Mesendoderm (in vitro differentiated cells): Measurements from ENCODE around the gene CCDC138.

Experiments
- DNase-seq: peaks from one replicate; pipeline ENCODE4 v3.0.0; 2013
- H2AK5ac ChIP-seq: 2 replicates; pipeline ENCODE4 v1.6.1; 2013; ENCODE audit warnings: low read length, inconsistent platforms
- H2BK120ac ChIP-seq: 2 replicates; pipeline ENCODE4 v1.6.1; 2013; ENCODE audit warnings: low read depth, mild to moderate bottlenecking, low read length, moderate library complexity, mixed read lengths
- H2BK15ac ChIP-seq: replicated peaks from 2 replicates; pipeline ENCODE4 v1.6.1; 2013; ENCODE audit warnings: low read depth, mild to moderate bottlenecking, moderate library complexity
- H2BK5ac ChIP-seq: 2 replicates; pipeline ENCODE4 v1.6.1; 2013; ENCODE audit warnings: low read length, inconsistent platforms
- H3K18ac ChIP-seq: 2 replicates; pipeline ENCODE4 v1.6.1; 2013; ENCODE audit warnings: mild to moderate bottlenecking, low read length, mixed read lengths
- H3K23ac ChIP-seq: one replicate; pipeline ENCODE4 v1.6.1; 2013; ENCODE audit warnings: low read length
- H3K27ac ChIP-seq: 2 replicates; pipeline ENCODE4 v1.5.1; 2013; ENCODE audit warnings: low read depth, mild to moderate bottlenecking, inconsistent platforms, low read length, moderate library complexity
- H3K27me3 ChIP-seq: 2 replicates; pipeline ENCODE4 v1.6.1; 2013; ENCODE audit warnings: low read length, control low read depth, mild to moderate bottlenecking, inconsistent platforms; ENCODE audit not compliant: insufficient read depth, poor library complexity
- H3K36me3 ChIP-seq: 2 replicates; pipeline ENCODE4 v1.6.1; 2013; ENCODE audit warnings: low read length, inconsistent platforms; ENCODE audit not compliant: control insufficient read depth, insufficient read depth
- H3K4ac ChIP-seq: one replicate; pipeline ENCODE4 v1.6.1; 2013; ENCODE audit warnings: low read depth, mild to moderate bottlenecking, low read length, moderate library complexity
- H3K4me1 ChIP-seq: 2 replicates; pipeline ENCODE4 v1.6.1; 2013; ENCODE audit warnings: low read depth, low read length, inconsistent platforms; ENCODE audit not compliant: control insufficient read depth
- H3K4me2 ChIP-seq: 2 replicates; pipeline ENCODE4 v1.6.1; 2013; ENCODE audit warnings: low read length
- H3K4me3 ChIP-seq: 2 replicates; pipeline ENCODE4 v1.5.1; 2013; ENCODE audit warnings: mild to moderate bottlenecking, low read length
- H3K56ac ChIP-seq: one replicate; pipeline ENCODE4 v1.6.1; 2013; ENCODE audit warnings: low read length
- H3K79me1 ChIP-seq: 2 replicates; pipeline ENCODE4 v1.6.1; 2013; ENCODE audit warnings: low read length, inconsistent platforms
- H3K79me2 ChIP-seq: 2 replicates; pipeline ENCODE4 v1.6.1; 2013; ENCODE audit warnings: mild to moderate bottlenecking, low read length; ENCODE audit not compliant: control insufficient read depth, insufficient read depth
- H3K9ac ChIP-seq: 2 replicates; pipeline ENCODE4 v1.6.1; 2013; ENCODE audit warnings: low read length, inconsistent platforms
- H4K5ac ChIP-seq: one replicate; pipeline ENCODE4 v1.6.1; 2013; ENCODE audit warnings: low read length
- H4K8ac ChIP-seq: one replicate; pipeline ENCODE4 v1.6.1; 2013; ENCODE audit warnings: low read depth, mild to moderate bottlenecking, control low read depth, low read length, moderate library complexity
- WGBS: extraction: QIAGEN DNeasy Blood & Tissue Kit; methylation state at CpG from one replicate; pipeline ENCODE4 v1.1.7; 2013; ENCODE audit warnings: low lambda C conversion rate, missing lambda C conversion rate; ENCODE audit not compliant: insufficient coverage; ENCODE audit errors: extremely low coverage; 5-methylcytosine and 5-hydroxymethylcytosine counted together

The CCDC138 gene

DNA sequence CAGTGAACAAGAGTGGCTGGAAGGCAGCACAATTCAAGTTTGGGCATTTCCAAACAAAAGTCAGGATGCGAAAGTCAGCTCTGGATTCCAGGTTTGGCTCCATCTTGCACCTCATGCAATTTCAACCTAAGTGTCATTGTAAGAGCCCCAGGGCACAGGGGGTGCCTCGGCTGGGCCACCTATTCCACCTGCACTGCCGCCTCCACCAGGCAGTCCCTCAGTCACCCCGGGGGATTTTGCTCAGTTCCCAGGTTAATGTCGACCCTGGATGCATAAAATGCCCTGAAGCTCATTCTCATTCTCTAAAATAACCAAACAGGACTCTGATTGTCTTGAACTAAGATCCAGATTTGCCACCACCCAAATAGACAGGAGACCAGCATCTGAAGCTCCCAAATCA, 124.8 kb downstream of the CCDC138 start:
- no peak overlapping the region for H3K4me3 ChIP-seq
- H3K9ac ChIP-seq: no peak overlapping the region
- no peak for DNase-seq
- no peaks in the 10 kb centered on the region for H3K79me1 ChIP-seq
- no peak overlapping the region for H2BK15ac ChIP-seq
- H3K27me3 ChIP-seq: no peaks in the 10 kb centered on the region
- no peak overlapping the region for H2AK5ac ChIP-seq
- no peak overlapping the region for H4K8ac ChIP-seq
- no peak overlapping the region for H3K4me2 ChIP-seq
- no peak overlapping the region for H3K56ac ChIP-seq
- WGBS: no CpG with 5 or more reads among the region's 5 CpGs
- H3K27ac ChIP-seq: no peak overlapping the region
- no peak overlapping the region for H3K23ac ChIP-seq
- no peaks in the 10 kb centered on the region for H3K4me1 ChIP-seq
- H4K5ac ChIP-seq: no peak overlapping the region
- no peaks in the 10 kb centered on the region for H3K79me2 ChIP-seq
- H2BK5ac ChIP-seq: no peak overlapping the region
- no peak overlapping the region for H3K18ac ChIP-seq
- H3K4ac ChIP-seq: no peak overlapping the region
- H3K36me3 ChIP-seq: no peaks in the 10 kb centered on the region
- no peak overlapping the region for H2BK120ac ChIP-seq

DNA sequence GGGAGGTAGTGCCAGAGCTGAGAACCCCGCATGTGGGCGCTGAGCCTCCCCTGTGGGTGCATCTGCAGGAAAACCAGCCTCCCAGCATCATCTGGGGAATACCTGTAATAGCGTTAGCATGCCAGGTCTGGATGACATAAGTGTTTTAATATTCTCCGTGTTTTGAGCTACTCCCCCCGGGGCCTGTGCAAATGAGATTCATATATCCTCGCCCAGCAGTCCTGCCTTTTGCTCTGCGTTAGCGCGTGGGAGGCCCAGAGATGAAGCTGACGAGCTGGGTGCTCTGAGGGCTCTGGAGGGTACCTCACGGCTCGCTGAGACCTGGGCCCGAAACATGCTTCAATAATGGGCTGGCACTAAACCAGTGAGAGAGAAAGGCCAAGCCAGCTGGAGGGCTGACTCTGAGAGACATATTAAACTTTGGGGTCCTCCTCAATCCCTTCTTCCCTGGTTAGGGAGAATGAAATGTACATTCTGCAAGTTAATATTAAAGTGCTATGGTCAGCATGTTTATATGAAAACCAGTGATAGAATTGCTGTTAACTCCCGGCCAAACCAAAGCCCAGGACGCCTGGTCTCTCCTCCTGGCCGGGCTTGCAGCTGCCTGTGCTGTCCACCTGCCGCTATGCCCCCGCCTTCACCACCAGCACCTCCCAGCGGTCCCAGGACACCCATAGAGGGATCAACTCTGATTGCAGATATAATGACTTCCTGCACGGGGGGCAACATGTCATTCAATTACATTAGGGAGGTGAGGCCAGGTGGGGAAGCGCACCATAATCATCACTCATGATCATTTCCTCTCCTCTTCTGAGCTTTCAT, 125.4 kb downstream of the CCDC138 start:
- Histone ChIP-seq H3K4me1 (no peaks in the 10 kb centered on the region), H3K79me1 (no peaks in the 10 kb centered on the region), H2BK15ac (no peak overlapping the region), H3K4me2 (no peak overlapping the region), H4K8ac (no peak overlapping the region), H3K79me2 (no peaks in the 10 kb centered on the region), H2BK5ac (no peak overlapping the region), H3K9ac (no peak overlapping the region), H3K56ac (no peak overlapping the region), H3K27me3 (no peaks in the 10 kb centered on the region), H3K36me3 (no peaks in the 10 kb centered on the region), H3K23ac (no peak overlapping the region), H3K18ac (no peak overlapping the region), H3K27ac (no peak overlapping the region), H2BK120ac (no peak overlapping the region), H3K4ac (no peak overlapping the region), H4K5ac (no peak overlapping the region), H3K4me3 (no peak overlapping the region), H2AK5ac (no peak overlapping the region)
- no CpG with 5 or more reads among the region's 21 CpGs for WGBS
- no peak for DNase-seq

DNA sequence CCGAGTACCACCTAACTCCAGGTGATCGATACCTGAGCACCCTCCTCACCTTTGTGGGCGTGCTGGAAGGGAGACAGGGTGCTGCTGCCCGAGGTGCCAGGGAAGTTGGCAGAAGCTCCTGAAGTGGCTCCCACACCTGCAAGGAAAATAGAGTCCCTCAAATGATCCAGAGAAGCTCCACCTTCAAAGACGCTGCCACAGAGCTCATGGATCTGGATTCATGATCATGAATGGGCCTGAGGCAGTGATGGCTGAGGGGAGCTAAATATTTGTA, 126.0 kb downstream of the CCDC138 start:
- Histone ChIP-seq H3K9ac (no peak overlapping the region), H3K4ac (no peak overlapping the region), H4K8ac (no peak overlapping the region), H3K4me2 (no peak overlapping the region), H3K4me3 (no peak overlapping the region), H2BK15ac (no peak overlapping the region), H3K56ac (no peak overlapping the region), H3K27me3 (no peaks in the 10 kb centered on the region), H3K4me1 (no peaks in the 10 kb centered on the region), H2BK120ac (no peak overlapping the region), H3K27ac (no peak overlapping the region), H2AK5ac (no peak overlapping the region), H3K18ac (no peak overlapping the region), H3K23ac (no peak overlapping the region), H3K79me1 (no peaks in the 10 kb centered on the region), H2BK5ac (no peak overlapping the region), H3K79me2 (no peaks in the 10 kb centered on the region), H3K36me3 (no peaks in the 10 kb centered on the region), H4K5ac (no peak overlapping the region)
- no peak for DNase-seq
- WGBS: no CpG with 5 or more reads among the region's 5 CpGs

DNA sequence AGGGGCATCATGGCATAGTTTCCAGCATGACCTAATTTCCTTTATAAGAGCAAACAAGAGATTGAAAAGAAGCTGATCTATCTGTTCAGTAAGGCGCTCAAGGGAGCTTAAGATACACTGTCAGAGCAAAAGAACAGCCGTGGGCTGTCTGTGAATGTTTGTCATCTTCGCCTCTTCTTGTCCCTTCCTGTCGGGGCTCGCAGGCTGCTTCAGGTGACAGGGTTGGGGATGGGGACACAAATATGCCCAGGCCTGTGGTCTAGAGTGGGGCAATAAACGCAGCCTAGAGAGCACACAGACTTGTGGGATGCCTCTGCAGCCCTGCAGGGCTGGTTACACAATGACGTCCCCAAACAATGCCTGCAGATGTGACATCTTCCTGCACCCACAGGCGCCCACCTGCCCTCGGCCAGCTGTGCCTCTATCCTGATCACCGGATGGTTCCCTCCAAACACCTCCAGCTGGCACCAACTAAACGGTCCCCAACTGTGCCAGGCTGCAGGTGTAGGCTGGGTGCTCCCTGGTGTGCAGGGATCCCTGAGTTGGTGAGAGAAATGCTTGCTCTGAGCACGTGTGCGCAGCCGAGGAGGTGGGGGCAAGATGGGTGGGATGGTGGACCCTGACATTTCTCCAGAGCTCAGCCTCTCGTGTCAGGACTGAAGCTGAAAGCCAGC, 129.7 kb downstream of the CCDC138 start:
- H3K27ac ChIP-seq: no peak overlapping the region
- no peaks in the 10 kb centered on the region for H3K79me2 ChIP-seq
- no CpG with 5 or more reads among the region's 15 CpGs for WGBS
- no peak overlapping the region for H3K4me3 ChIP-seq
- H2BK5ac ChIP-seq: no peak overlapping the region
- H3K9ac ChIP-seq: no peak overlapping the region
- no peak overlapping the region for H2AK5ac ChIP-seq
- H3K18ac ChIP-seq: no peak overlapping the region
- H3K36me3 ChIP-seq: no peaks in the 10 kb centered on the region
- no peak overlapping the region for H3K4ac ChIP-seq
- no peak overlapping the region for H4K5ac ChIP-seq
- H4K8ac ChIP-seq: no peak overlapping the region
- H3K23ac ChIP-seq: no peak overlapping the region
- H3K56ac ChIP-seq: no peak overlapping the region
- H3K4me1 ChIP-seq: no peaks in the 10 kb centered on the region
- no peak for DNase-seq
- no peak overlapping the region for H3K4me2 ChIP-seq
- H3K27me3 ChIP-seq: no peaks in the 10 kb centered on the region
- no peak overlapping the region for H2BK120ac ChIP-seq
- no peaks in the 10 kb centered on the region for H3K79me1 ChIP-seq
- H2BK15ac ChIP-seq: no peak overlapping the region

DNA sequence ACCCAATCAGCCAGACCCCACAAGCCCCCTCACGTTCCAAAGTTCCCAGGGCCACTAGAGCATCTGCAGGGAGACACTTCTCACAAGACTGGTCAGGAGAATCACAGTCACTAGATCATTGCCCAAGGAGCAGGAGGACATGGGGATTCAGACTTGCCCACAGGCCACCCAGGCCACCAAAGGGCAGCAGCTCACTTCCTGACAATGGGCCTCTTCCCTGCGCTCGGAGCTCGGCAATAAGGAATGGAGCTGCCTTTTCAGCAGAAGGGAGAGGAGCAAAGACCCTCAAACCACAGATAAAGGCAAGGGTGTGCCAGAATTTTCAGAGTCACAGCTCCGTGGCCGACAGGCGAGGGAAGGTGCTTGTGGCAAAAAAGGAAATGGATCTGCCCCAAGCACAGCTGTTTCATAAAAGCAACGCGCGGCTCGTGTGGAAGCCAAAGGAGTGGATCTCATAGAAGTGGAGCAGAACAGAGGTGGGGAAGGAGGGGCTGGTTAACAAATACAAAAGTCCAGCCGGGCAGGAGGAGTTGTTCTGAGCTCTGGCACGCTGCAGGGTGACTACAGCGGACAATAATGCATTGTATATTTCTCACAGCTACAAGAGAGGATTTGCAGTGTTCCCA, 130.3 kb downstream of the CCDC138 start:
- Histone ChIP-seq H3K23ac (no peak overlapping the region), H3K27me3 (no peaks in the 10 kb centered on the region), H3K18ac (no peak overlapping the region), H4K5ac (no peak overlapping the region), H3K36me3 (no peaks in the 10 kb centered on the region), H2BK5ac (no peak overlapping the region), H3K27ac (no peak overlapping the region), H3K4me1 (no peaks in the 10 kb centered on the region), H3K56ac (no peak overlapping the region), H3K4me3 (no peak overlapping the region), H3K4me2 (no peak overlapping the region), H4K8ac (no peak overlapping the region), H3K79me1 (no peaks in the 10 kb centered on the region), H3K4ac (no peak overlapping the region), H3K9ac (no peak overlapping the region), H2AK5ac (no peak overlapping the region), H2BK120ac (no peak overlapping the region), H2BK15ac (no peak overlapping the region), H3K79me2 (no peaks in the 10 kb centered on the region)
- no CpG with 5 or more reads among the region's 14 CpGs for WGBS
- no peak for DNase-seq
